ENCODE measurements around the gene ZNF169.
"Not testable (repeated sequence)": the region's sequence is repeated elsewhere in the genome, so short reads cannot be mapped to it uniquely, and the experiment has no call there.

GRCh38 chr9:94322342-94322940 is 63.3 kb downstream of the ZNF169 start:
- TF ChIP-seq CTCF, POLR2A (IDR thresholded peaks at IDR 0.05): not testable (repeated sequence)
